Cardiac fibroblast (primary cell): ENCODE measurements around the gene CNPY2.

Source experiments
- DNase-seq, 2 donors: peaks; one replicate each; pipeline versions ENCODE4 v3.0.0 to v3.0.0-alpha.2; 2010; ENCODE audit warnings: low read depth in 2 of 2
- H3K4me3 ChIP-seq, 2 donors: replicated peaks in 1 of 2; 1 replicate in 1 of 2; 2 replicates in 1 of 2; pipeline ENCODE4 v1.5.1; 2011; ENCODE audit warnings: low read depth in 2 of 2, low read length in 2 of 2, mild to moderate bottlenecking in 2 of 2, moderate library complexity in 1 of 2
- TF ChIP-seq, protein P1 (sequence below): IDR thresholded peaks from one replicate; pipeline ENCODE4 v1.5.1; 2011; ENCODE audit warnings: low read depth, mild to moderate bottlenecking, low read length, inconsistent platforms

Gene CNPY2

GRCh38 chr12:56321027-56321426 lies 5.2 kb upstream of the CNPY2 start:
- no peak overlapping the region for H3K4me3 ChIP-seq
- DNase-seq: peak in 1 of 2 donors; percentile 58
- TF ChIP-seq, protein P1, sequence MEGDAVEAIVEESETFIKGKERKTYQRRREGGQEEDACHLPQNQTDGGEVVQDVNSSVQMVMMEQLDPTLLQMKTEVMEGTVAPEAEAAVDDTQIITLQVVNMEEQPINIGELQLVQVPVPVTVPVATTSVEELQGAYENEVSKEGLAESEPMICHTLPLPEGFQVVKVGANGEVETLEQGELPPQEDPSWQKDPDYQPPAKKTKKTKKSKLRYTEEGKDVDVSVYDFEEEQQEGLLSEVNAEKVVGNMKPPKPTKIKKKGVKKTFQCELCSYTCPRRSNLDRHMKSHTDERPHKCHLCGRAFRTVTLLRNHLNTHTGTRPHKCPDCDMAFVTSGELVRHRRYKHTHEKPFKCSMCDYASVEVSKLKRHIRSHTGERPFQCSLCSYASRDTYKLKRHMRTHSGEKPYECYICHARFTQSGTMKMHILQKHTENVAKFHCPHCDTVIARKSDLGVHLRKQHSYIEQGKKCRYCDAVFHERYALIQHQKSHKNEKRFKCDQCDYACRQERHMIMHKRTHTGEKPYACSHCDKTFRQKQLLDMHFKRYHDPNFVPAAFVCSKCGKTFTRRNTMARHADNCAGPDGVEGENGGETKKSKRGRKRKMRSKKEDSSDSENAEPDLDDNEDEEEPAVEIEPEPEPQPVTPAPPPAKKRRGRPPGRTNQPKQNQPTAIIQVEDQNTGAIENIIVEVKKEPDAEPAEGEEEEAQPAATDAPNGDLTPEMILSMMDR: no peak

DNA sequence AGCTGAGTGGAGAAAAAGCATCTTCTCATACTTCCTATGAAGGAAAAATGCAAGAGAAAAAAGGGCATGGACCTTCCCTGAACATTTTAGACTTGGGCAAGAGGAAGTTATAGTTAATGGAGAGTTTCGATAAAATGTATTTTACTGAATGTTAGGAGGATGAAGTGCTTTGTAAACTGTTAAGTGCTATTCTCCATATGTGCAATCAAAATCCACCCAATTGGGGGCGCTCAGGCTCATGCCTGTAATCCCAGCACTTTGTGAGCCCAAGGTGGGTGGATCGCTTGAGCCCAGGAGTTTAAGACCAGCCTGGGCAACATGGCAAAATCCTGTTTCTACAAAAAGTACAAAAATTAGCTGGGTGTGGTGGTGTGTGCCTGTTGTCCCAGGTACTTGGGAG lies 1.9 kb upstream of the CNPY2 start:
- no peak for DNase-seq

DNA sequence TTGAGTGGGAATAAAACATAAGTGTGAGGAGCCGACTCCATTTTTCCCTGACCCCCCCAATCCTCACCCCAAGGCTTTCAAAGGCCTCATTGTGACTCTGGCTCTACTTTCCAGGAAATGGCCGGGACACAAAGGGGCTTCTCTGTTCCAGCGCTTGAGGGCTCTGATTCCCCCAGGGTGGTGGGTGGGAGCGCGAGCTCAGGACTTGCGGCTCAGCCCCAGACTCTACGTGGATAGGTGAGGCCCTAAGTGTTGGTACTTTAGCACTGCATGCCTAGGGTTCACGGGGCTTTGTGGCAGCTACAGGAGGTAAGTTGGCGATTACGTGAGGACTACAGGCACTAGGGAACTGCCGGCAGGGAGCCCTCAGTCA lies 553 bp downstream of the CNPY2 start:
- no peak for DNase-seq
- peak overlapping the region; percentile 92 to 95 for H3K4me3 ChIP-seq
- TF ChIP-seq, protein P1: no peak

More for the DNA sequence above, 1.9 kb upstream of the CNPY2 start:
- H3K4me3 ChIP-seq: no peak overlapping the region
- TF ChIP-seq, protein P1: no peak

GRCh38 chr12:56311003-56311402 lies 4.8 kb downstream of the CNPY2 start:
- TF ChIP-seq, protein P1: no peak
- no peak overlapping the region for H3K4me3 ChIP-seq
- no peak for DNase-seq

DNA sequence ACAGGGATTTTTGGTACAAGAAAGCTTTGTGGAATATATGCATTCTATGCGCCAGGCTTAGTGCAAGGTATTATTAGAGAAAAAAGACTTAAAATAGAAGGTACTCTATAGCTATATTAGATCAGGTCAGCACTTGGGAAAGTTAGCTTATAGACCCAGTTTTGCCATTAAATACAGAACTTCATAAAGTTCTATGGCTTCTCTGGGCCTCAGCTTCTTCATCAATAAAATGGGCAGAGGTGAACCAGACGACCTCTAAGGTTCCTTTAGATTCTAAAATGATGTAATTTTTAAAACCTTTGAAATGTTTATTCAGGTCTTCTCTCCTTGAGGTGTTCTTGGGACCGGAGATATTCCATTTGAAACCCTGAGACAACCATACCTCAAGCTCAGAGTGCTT lies 7.1 kb downstream of the CNPY2 start:
- TF ChIP-seq, protein P1: no peak
- H3K4me3 ChIP-seq: no peak overlapping the region
- no peak for DNase-seq

- DNase-seq: no peak
- H3K4me3 ChIP-seq: no peak overlapping the region
- TF ChIP-seq, protein P1: no peak
Measured at GRCh38 chr12:56307221-56307965, 8.4 kb downstream of the CNPY2 start.
